Transverse colon (tissue), 4 donors: Measurements from ENCODE around the gene MYO3A.

Experiments
- CTCF ChIP-seq, 5 experiments: fragments of 200-600 bp in 3 of 5; fragments of 450-650 bp in 2 of 5; sonication (generic) in 3 of 5; IDR thresholded peaks; 1 replicate in 2 of 5; 2 replicates in 3 of 5; pipeline ENCODE4 v1.5.1; 2016 to 2017; ENCODE audit warnings: antibody characterized with exemption in 5 of 5, inconsistent platforms in 3 of 5, mild to moderate bottlenecking in 2 of 5, moderate library complexity in 1 of 5
- POLR2AphosphoS5 ChIP-seq, 3 donors: sonication (generic); formaldehyde crosslinking; IDR thresholded peaks; one replicate each; pipeline ENCODE4 v1.6.1; 2016; ENCODE audit warnings: antibody characterized with exemption in 3 of 3

- TF ChIP-seq POLR2AphosphoS5 (IDR thresholded peaks at IDR 0.05) (no peak), CTCF (IDR thresholded peaks at IDR 0.05) (no peak)
Observed at GRCh38 chr10:25952857-25953256, 18.8 kb downstream of the MYO3A start.
